Activated CD4-positive, CD25-positive, alpha-beta regulatory T cell treated with anti-CD3 and anti-CD28 coated beads, Interleukin-2, amount 50 U/mL, for 24 hours (primary cell): ENCODE measurements around the gene BMP5.

Source experiments
- ATAC-seq, 2 donors: fragments of 150-1000 bp; cut with Tn5 transposase; one replicate each; pipeline ENCODE4 v1.10.0; 2021; ENCODE audit warnings: mild to moderate bottlenecking in 1 of 2, moderate library complexity in 1 of 2

The BMP5 gene

GRCh38 chr6:55870181-55870813 is 5.1 kb downstream of the BMP5 start:
- no peak for ATAC-seq

DNA sequence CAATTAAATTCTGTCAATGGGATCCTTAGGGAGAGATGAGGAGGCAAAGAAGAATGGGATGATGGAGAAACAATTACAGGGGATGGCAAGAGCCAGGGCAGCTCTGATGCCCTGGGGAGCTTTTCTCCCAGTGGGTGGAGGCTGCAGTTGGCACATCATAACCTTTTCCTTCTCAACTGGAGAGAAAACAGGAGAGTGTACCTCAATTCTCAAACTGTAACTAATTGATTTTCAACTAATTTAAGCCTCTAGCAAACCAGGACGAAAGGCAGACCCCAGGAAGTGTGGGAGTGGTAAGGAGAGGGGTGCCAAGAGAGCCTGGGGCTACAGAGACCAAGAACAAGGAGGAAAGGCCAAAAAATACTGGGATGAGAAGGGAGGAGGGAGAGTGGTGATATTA is 5.7 kb downstream of the BMP5 start:
- ATAC-seq, result no peak

DNA sequence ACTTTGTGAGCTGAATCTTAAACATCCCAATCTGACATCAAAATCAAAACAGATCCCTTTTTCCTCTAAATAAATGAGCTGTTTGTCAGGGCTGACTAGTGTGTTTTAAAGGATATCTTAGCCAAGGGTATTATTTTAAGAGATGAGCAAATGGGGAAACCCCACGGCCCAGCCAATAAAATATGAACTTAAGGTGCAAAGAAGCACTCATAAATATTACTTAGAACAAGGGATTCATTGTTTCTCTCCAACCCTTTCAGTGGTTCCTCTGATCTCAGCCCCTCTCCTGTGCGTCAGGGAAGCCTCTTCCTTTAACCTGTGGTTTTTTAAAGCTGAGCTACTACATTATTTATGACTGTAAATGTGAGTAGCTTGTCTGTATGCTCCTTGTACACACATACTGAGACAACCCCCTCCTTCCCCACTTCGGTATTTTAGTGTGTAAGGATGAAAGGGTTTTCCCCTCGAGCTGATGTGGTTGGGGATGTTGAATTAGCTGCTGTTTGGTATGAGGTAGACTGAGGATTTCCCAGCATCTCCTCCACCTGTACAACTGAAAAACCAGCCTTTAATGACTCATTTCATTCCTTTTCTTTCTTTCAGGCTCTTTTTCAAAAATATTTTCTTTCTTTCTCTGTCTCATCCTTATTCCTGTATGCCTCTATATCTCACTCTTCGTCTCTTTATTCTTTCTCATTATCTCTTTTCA is 6.5 kb downstream of the BMP5 start:
- ATAC-seq, result peak in 1 of 2 donors; percentile 35

DNA sequence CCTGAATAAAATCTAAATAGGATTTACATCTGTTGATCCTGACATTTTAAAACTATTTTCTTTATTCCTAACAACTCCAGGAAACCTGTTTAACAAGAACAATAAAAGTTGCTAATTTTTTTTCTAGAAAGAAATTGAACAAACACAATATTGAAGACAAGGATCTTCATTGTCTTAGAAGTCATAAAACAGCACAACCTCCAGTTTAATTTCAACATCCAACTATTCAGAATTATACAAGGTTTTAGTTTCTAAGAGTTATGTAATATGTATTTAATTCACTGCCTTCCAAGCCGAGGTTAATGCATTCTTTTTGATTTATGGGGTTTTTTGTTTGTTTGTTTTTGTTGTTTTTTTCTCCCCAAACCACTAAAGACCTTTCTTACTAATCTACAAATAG is 7.2 kb downstream of the BMP5 start:
- ATAC-seq, result no peak

DNA sequence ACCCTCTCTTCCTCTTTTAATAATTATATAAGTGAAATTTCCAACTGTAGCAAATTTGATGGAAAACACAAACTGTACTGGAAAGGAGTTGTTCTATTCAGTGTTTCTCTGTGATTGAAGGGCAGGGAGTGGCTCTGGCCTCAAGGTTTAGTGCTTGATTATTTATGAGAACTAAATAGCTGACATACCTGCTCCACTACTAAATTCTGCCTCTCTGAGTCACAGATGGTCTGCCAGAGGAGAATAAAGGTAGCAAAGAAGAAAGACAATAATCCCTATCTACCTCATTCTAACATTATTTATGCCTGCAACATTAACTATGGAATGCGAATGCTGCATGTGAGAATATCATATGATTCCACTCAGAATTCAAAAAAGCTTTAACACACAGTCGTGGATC is 9.3 kb downstream of the BMP5 start:
- no peak for ATAC-seq

GRCh38 chr6:55853008-55854001 is 22.1 kb downstream of the BMP5 start:
- ATAC-seq, result no peak

GRCh38 chr6:55841341-55841740 is 34.0 kb downstream of the BMP5 start:
- no peak for ATAC-seq

DNA sequence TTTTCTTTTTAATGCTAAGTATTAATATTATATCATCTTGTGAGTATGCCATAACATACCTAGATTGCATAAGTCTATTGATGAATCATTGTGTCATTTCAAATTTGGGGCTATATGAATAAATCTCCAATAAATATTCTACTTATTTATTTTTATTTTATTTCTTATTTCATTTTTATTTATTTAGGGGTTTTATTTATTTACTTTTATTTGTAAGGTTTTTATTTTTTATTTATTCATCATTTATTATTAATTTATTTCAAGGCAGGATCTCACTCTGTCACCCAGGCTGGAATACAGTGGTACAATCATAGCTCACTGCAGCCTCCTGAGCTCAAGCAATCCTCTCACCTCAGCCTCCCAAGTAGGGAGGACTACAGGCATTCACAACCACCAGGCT is 36.3 kb downstream of the BMP5 start:
- ATAC-seq, result no peak

DNA sequence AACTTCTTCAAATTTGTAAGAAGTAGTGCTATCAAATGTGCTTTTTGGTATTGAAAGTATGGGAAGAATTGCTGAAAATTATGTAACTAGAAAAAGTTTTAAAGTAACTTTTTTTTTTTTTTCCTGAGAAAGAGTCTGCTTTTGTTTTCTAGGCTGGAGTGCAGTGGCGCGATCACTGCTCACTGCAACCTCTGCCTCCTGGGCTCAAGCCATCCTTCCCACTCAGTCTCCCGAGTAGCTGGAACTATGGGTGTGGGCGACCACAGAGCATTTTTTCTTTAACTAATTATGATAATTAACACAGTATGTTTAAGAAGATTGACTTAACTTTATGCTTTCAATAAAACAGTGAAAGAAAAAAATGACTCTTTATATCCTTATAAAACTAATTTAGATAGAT is 38.4 kb downstream of the BMP5 start:
- no peak for ATAC-seq

DNA sequence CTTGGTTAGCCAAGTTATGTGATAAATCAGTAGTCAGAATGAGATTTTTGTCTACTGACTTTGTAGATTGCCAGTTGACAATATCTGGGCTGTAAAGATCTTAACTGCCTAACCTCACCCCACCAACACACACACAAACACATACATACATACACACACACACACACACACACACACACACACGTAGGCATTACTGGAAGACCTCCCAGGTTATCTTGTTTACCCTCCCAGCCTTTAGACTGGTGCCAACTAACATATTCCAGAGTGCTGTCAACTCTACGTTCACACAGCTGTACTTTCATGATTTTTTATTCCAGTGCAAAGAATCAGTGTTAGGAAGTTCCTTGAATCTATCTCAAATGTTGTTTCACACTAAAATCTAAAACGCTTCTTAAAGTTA is 38.9 kb downstream of the BMP5 start:
- no peak for ATAC-seq

DNA sequence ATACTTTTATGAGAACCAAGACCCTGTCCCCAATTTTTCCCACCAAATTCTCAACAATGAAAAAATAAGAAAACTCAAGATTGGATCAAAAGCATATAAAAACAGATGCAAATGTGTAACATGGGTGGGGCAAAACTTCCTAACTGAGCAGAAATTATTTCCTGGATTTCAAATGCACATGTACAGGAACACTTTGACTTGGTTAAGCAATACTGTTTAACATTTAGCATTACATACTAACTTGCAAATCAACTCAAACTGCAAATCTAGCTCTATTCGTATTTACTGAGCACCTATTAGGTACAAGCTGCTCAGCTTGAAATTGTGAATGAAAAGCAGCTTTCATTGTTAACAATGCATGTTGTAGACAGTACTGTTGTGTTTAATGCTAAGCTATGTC is 40.2 kb downstream of the BMP5 start:
- ATAC-seq, result no peak

GRCh38 chr6:55833284-55833683 is 42.1 kb downstream of the BMP5 start:
- no peak for ATAC-seq

DNA sequence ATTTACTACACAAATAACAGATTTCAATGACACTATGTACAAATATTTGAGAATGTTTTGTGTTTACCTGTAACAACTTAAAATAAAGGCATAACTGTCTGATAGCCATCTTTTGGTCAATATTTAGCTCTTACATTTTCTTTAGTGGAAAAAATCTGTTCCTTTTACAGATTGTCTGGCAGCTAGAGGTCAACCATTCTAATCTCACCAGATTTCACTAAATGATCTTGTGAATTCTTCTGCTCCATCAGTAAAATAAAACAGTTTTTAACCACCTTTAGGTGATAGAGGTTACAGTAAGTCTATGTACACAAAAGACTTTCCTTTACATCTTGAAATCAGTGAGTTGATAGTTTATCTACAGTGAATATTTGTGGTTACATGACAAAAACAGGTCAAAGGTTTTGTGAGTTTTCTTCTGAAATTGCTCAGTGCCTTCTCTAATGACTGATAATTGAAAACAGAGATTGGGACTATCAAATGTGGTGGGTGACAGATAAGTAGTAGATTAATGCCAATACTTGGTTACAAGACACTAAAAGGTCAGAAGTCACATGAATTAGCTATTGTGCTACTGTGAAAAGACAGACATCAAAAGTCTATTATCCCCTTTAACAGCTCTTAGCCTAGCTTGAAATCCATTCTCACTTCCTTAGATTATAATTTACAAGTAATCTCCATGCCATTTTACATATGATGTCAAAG is 47.4 kb downstream of the BMP5 start:
- no peak for ATAC-seq

DNA sequence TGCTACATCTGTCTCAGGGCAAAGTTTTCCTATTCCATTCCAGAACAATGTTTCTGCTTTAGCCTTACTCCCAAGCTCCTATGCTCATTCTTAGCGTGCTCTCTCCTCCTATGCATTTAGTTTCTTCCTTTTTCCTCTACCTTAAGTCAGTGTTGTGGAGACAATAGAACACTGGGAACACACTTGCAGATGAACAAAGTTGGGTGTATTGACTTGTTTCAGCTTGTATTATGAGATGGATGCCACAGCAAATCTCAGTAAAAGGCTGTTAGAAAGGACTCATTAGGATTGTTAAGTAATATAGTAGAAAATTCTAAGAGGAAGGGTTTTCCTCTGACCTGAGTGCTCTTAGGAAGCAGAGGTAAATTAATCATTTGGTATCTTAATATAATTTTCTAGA is 48.4 kb downstream of the BMP5 start:
- ATAC-seq, result no peak

GRCh38 chr6:55825402-55826051 is 49.9 kb downstream of the BMP5 start:
- ATAC-seq, result no peak

DNA sequence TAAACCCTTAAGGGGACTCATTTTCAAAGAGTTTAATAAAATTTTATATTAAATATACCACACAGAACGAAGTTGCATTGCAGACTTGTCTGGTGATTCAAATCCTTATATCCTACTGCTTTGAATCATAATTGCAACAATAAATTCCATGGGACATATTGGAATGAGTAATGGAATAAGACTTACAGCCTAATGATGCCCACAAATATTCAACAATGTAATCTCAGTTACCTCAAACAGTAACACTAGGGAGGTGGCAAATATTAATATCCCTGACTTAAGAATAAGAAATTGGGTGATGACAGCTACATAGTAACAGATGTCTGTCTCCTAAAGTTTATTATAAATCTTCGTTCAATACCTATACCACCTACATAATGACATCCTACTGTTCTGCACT is 52.6 kb downstream of the BMP5 start:
- ATAC-seq, result no peak

DNA sequence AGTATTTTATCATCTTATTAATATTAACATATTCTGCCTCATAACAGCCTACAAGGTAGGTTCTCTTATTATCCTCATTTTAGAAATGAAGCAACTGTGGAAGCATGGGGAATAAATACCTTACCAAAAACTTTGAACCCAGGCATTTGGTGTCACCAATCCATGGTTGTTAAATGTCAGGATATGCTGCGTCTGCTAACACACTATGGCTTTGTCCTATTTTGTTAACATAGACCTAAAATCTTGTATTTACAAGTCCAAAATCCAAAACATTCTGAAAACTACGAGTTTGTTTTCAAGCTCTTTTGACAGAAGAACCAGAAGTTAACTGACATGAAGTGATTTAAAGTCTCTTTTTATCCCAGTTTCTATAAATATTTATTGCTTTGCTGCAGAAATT is 53.4 kb downstream of the BMP5 start:
- ATAC-seq, result no peak

DNA sequence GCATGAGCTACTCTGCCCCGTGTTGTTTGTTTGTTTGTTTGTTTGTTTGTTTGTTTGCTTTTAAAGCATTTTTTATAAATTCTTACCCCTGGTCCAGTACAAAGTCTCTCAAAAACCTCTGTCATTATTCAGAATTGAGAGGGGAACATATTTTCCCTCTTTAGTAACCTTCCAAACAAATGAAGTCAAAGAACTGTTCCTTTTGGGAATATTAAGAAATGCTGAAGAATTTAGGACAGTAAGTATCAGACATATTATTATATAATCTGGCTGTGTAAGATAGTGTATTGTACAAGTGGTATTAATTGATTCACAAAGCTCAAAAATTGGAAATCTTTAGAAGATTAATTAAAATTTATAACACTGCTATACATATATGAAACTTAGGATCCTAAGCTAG is 54.7 kb downstream of the BMP5 start:
- no peak for ATAC-seq

GRCh38 chr6:55819811-55820210 is 55.6 kb downstream of the BMP5 start:
- no peak for ATAC-seq

DNA sequence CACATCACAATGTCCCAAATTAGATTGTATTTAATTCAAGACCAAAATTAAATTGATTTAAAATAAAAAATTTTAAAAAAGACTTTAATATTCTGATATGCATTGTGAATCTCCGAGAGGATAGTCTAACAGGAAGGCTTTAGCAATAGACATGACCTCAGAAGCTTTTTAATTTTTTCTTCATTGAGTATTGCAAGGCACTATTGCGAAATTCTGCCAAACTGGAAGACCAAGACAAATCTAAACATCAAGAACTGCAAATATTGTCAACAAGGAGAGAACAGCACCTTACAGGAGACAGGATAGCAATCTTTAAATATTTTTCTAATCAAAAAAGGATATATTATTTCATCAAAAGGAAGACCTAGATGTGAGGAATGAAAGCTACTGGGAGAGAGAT is 56.9 kb downstream of the BMP5 start:
- no peak for ATAC-seq

DNA sequence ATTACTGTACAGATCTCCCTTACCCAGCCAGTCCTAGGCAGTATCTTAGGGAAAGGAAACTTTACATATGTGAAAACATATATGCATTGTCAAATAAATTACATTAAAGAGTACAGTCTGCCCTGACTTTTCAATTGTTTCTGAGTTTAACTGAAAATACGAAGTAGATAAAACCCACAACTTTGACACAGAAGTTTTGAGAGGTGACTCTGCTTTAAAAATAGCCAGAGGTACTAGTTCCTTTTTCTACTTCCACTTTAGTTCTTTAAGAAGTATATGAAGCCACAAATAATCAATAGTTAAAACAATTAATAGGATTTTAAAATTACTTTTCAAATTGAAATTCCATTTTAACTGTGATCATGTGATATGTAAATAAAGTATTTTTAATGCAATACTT is 62.9 kb downstream of the BMP5 start:
- no peak for ATAC-seq

- ATAC-seq, result no peak
These were observed 64.3 kb downstream of the BMP5 start for GRCh38 chr6:55811074-55811473.
